MG63 (cell line): ENCODE results near the gene SMIM45.

Source experiments
- DNase-seq: peaks from one replicate; pipeline ENCODE4 v3.0.0-alpha.2; 2020
- H3K27me3 ChIP-seq: fragments of 250-450 bp; sonication (Bioruptor Pico); 2 replicates; pipeline ENCODE4 v1.5.1; 2020; ENCODE audit warnings: mild to moderate bottlenecking, moderate library complexity
- H3K36me3 ChIP-seq: fragments of 250-450 bp; sonication (Bioruptor Pico); 2 replicates; pipeline ENCODE4 v1.5.1; 2020; ENCODE audit warnings: mild to moderate bottlenecking, moderate library complexity
- H3K4me3 ChIP-seq: fragments of 250-450 bp; sonication (Bioruptor Pico); 2 replicates; pipeline ENCODE4 v1.5.1; 2020; ENCODE audit warnings: mild to moderate bottlenecking, moderate library complexity
- H3K9me3 ChIP-seq: fragments of 250-450 bp; sonication (Bioruptor Pico); 2 replicates; pipeline ENCODE4 v1.5.1; 2020; ENCODE audit warnings: mild to moderate bottlenecking, moderate library complexity

SMIM45 gene

DNA sequence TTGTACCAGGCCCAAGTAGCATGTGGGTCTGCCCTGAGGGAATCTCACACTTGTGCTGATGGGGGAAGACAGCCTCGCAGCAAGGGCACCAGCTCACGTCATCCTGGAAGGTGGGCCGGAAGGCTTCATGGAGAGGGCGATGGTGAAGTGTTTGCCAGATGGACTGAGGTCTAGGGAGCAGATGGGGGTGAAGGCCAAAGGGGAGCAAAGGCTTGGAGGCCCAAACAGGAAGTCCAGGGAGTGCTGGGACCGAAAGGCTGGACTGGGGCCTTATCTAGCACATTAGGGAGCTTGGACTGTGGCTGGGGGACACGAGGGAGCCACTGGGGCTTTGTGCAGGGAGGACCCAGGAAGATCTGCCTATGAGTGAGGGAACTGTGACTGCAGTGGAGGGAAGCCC is 24.1 kb upstream of the SMIM45 start:
- Histone ChIP-seq H3K27me3 (no peaks in the 10 kb centered on the region), H3K9me3 (no peaks in the 10 kb centered on the region), H3K36me3 (no peaks in the 10 kb centered on the region), H3K4me3 (no peak overlapping the region)
- no peak for DNase-seq

DNA sequence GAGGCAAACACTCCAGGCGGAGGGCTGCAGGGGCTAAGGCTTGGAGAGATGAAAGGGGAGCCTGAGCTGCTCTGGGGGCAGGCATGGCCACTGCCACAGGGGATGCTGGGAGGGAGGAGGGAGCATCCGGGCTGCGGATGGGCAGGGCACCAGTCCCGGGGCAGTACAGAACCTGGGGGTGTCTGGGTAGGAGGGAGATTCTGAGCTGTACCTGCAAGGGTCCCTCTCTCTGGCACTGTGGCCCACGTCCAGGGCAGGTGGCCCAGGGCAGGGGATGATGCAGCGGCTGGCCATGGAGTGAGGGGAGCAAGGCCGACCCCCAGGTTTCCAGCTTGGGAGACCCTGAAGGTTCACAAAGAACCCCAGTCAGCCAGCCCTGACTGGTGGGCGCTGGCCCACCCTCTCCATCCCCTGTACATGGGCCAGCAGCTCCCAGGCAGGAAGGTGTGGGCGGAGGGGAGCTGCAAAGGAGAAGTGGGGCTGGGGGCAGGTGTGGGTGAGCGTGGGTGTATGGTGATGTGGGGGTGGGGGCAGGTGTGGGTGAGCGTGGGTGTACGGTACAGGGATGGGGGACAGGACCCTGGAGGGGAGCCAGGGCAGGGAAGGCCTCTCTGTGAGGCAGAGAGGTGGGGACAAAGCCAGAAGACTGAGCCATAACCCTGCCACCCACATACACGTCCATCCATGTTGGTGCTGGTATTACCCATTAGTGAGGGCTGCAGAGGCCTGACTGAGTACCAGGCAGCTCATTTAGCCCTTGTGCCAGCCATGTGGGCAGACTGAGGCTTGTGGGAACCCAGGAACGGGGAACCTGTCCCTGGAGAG is 23.1 kb upstream of the SMIM45 start:
- Histone ChIP-seq H3K27me3 (no peaks in the 10 kb centered on the region), H3K4me3 (no peak overlapping the region), H3K9me3 (no peaks in the 10 kb centered on the region), H3K36me3 (no peaks in the 10 kb centered on the region)
- DNase-seq = no peak

DNA sequence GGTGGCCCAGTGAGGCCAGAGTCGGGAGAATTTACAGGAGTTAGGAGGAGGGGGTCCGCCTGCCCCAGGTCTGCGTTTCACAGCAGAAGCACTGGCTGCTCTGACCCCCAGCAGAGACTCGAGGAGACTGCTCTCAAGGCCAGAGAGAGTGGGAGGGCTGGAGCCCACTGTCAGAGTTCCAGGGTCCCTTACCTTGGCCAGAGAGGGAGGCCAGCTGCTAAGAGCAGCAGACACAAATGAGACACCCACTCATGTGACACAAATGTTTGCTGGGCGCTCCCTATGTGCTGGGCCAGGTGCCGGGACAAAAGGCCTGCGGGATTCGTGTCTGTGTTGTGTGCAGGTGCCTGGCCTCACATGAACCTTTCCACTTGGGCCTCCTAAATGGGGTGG is 22.5 kb upstream of the SMIM45 start:
- DNase-seq = no peak
- Histone ChIP-seq H3K4me3 (no peak overlapping the region), H3K36me3 (no peaks in the 10 kb centered on the region), H3K9me3 (no peaks in the 10 kb centered on the region), H3K27me3 (no peaks in the 10 kb centered on the region)

DNA sequence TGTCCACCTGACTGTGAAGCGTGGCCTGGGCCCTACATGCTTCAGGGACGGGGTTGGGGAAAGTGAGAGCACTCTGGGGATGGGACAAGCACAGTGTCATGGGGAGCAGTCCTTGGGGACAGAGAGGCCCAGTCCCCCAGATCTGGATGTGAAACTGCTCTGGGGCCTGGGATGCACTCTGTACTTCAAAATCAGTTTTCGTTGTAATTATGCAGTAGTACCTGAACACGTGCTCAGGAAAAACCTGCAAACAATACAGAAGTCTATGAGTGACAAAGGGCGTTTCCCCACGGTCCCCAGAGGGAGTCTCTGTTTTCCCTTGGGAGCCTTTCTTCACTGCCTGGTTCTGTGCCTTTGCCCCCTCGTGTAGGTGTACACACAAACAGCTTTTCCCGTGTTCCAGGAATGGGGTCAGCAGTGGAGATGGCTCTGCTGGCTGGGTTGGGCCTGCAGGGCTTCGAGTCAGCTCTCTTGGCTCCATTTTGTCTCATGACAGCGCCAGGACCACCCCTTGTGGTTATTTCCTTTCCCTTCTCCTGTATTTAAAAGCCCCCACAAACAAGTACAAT is 20.2 kb upstream of the SMIM45 start:
- peaks cover 6% of the 10 kb centered on the region; the same call in 1 of the 2 replicates for H3K36me3 ChIP-seq
- H3K4me3 ChIP-seq = no peak overlapping the region
- H3K27me3 ChIP-seq = no peaks in the 10 kb centered on the region
- DNase-seq = no peak
- no peaks in the 10 kb centered on the region for H3K9me3 ChIP-seq

DNA sequence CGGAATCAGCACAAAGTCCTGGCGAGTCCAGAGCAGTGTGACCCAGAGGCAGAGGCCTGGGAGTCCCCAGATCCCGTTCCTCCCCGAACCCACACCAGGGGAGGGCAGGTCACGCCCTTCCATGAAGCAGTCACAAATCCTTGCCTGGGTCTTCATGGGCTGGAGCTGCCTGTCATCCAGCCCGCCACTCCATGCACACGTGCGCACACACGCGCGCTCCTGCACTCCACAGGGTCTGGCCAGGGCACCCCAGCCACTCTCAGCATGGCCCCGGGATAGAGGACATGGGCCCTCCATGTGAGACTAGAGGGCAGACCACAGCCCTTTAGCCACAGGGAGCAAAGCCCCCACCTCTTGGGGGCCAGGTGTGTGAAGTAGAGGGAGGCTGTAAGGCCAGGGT is 19.6 kb upstream of the SMIM45 start:
- DNase-seq = no peak
- Histone ChIP-seq H3K27me3 (no peaks in the 10 kb centered on the region), H3K4me3 (no peak overlapping the region), H3K36me3 (peaks cover 10% of the 10 kb centered on the region), H3K9me3 (no peaks in the 10 kb centered on the region)

DNA sequence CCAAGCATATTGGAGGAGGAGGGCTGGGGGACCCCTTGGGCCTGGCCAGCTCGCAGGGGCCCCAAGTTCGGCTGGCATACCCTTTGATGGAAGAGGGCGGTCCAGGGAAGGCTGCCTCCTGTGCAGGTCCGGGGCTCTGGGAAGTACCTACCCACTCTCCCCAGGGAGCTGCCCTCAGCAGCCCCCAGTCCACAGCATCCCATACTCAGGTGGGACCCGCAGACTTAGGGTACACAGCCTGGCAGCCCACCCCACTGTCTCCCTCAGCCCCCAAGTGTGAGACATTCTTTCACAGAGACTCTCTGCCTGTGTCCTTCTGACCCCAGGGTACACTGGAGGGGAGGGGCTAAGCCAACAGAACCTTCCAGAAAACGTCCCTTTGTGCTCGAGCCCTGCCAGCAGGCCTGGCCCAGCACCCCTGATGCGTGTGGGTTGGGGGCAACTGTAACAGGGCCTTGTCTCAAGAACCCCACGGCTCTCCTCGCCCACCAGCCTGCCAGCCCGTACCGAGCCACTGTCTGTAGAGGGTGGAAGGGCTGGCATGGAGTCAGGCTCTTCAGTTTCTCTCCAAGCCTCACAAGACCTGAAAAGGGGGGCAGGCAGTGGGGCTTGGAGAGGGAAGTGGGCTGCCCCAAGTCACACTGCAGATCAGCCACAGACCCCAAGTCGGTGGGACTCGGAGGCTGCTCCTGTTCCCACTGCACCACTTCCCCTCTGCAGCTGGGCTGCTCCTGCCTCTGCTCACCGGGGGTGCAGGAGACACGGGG is 18.4 kb upstream of the SMIM45 start:
- DNase-seq = no peak
- no peak overlapping the region for H3K4me3 ChIP-seq
- H3K9me3 ChIP-seq = no peaks in the 10 kb centered on the region
- H3K36me3 ChIP-seq = peaks cover 15% of the 10 kb centered on the region
- H3K27me3 ChIP-seq = no peaks in the 10 kb centered on the region

DNA sequence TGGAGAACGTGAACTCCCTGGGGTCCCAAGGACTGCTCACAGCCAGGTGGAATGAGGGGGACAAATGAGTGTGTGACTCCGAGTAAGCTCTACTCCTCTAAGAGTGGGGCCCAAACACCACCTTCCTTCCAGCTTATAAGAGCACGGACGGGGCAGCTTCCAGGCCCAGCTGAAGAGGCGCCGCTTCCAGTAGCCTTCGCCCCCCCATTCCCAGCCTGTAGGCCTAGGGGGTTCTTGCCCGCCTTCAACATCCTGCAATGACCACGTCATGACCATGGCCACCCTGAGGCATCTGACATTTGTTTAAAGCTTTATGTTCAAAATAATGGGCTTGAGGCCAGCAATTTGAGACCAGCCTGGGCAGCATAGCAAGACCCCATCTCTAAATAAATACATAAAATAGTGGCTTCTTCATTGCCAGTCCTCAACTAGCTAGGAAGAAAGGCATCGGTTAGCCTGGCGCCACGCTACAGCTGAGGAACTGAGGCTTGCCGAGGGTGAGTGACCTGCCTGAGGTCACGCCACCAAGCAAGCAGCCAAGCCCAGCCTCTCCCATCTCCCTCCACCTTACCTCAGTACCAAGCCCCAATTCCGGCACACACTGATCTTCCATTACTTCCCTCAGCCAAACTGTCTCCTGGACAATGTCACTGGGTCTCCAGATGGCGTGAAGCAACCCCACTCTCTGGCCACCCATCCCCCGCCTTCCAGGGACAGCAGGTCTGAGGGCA is 17.5 kb upstream of the SMIM45 start:
- Histone ChIP-seq H3K27me3 (no peaks in the 10 kb centered on the region), H3K36me3 (peaks cover 23% of the 10 kb centered on the region), H3K9me3 (no peaks in the 10 kb centered on the region), H3K4me3 (no peak overlapping the region)
- no peak for DNase-seq

DNA sequence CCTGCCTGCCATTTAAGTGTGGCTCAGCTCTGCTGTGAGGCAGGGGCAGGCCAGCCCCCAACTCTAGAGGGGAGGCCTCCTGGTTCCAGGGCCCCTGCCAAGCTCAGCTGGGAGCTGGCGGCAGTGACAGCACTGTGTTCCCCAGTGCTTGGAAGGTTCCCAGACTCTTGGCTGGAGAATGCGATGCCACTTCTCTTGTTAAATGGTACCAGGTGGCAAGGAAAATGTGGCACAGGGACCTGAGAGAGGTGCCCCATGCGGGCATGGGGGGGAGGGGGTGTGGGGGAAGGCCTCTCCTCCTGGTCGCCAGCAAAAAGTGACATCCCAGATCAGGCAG is 17.0 kb upstream of the SMIM45 start:
- Histone ChIP-seq H3K9me3 (no peaks in the 10 kb centered on the region), H3K27me3 (no peaks in the 10 kb centered on the region), H3K36me3 (peaks cover 25% of the 10 kb centered on the region), H3K4me3 (no peak overlapping the region)
- no peak for DNase-seq

DNA sequence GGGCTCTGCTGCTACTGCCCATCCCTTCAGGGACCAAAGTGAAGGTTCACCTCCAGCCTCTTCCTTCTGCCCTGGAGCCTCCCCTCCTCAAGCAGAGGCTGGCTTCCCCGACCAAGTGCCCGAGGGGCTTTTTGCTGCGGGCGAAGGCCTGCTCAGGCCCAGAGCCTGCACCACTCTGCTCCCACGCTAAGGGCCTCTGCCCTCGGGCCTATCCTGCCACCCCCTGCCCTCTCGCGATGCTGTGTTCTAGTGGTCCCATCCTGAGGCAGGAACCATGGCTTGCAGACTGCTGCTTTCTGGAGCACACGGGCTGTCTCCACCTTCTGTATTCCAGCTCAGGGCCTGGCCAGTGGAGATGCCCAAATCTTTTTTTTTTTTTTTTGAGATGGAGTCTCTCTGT is 16.4 kb upstream of the SMIM45 start:
- Histone ChIP-seq H3K36me3 (peaks cover 30% of the 10 kb centered on the region), H3K27me3 (no peaks in the 10 kb centered on the region), H3K4me3 (no peak overlapping the region), H3K9me3 (no peaks in the 10 kb centered on the region)
- no peak for DNase-seq

DNA sequence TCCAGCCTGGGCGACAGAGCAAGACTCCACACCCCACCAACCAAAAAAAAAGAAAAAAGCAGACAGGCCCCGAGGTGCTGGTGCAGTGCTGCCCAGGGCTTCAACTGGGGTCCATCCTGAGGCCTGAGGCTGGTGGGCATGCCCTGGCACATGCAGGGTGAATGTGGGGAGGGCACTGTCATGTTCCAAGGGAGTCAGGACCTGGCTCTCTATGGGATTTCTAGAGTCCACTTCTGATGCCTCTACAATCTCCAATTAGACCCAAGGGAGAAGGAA is 15.1 kb upstream of the SMIM45 start:
- Histone ChIP-seq H3K27me3 (no peaks in the 10 kb centered on the region), H3K9me3 (no peaks in the 10 kb centered on the region), H3K36me3 (peaks cover 42% of the 10 kb centered on the region), H3K4me3 (no peak overlapping the region)
- no peak for DNase-seq

DNA sequence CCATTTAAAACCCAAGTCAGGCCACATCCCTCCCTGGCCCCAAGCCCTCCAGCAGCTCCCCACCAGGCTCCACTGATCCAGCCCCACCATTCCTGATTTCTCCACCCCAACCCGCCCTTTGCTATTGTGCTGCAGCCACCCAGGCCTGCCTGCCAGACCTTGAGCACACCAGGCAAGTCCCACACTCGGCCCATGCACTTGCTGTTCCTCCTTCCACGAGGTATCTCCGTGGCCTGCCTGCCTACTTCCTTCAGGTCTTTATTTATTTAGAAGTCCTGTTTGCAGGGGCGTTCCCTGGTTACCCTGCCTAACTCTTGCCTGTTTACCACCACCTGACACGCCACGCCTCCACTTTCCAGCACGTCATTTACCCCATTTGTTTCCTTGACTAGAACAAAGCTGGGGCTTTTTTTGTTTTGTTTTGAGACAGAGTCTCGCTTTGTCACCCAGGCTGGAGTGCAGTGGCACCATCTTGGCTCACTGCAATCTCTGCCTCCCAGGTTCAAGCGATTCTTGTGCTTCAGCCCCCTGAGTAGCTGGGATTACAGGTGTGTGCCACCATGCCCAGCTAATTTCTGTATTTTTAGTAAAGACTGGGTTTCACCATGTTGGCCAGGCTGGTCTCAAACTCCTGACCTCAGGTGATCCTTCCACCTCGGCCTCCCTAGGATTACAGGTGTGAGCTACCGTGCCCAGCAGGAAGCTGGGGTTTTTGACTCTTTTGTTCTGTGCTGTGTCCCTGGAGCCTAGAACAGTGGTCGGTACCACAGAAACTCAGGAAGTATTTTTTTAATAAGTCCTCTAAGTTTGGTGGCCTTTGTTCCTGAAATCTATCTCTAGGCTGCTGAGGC is 11.7 kb upstream of the SMIM45 start:
- H3K4me3 ChIP-seq = no peak overlapping the region
- no peaks in the 10 kb centered on the region for H3K9me3 ChIP-seq

DNA sequence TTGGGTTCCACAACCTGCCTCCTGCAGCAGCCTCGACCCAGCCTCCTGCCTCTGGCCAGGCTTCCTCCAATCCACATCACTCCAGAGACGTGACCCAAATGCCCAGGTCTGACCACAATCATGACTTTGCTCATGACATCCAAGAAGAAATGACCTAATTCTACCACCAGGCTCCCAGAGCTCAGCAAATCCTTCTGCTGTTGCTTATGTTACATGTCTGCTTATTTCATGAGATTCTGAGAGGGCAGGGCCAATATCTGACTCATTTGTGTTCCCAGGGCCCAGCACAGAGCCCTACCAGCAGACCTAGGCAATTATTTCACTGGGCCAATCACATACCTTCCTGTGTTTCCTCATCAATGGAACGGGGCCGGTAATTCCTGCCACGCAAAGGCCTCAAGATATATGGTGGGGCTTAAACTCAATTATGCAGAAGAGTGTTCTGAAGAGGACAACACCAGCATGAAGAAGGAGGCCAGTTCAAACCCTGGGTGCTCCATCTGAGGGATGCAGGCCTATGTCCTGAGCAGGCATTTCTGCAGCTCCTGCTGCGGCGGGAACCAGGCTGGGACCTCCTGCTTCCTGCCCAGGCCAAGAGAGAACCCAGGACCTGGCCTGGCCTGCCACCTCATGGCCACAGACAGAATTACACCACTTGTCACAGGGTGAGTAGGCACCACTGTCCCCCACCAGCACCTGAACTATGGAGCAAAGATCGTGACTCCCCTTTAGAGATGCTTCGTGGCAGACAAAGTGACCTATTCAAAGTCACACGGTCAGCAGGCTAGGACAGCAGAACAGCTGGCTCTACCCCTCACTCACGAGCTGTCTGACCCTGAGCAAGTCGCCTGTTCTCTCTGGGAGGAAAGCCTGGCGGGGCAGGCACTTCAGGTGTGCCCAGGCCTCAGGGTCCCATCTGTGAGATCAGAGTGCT is 10.9 kb upstream of the SMIM45 start:
- Histone ChIP-seq H3K36me3 (peaks cover 75% of the 10 kb centered on the region), H3K9me3 (no peaks in the 10 kb centered on the region), H3K27me3 (no peaks in the 10 kb centered on the region), H3K4me3 (no peak overlapping the region)
- DNase-seq = peak; percentile 70

More for the DNA sequence above, 11.7 kb upstream of the SMIM45 start:
- DNase-seq = no peak
- H3K27me3 ChIP-seq = no peaks in the 10 kb centered on the region
- H3K36me3 ChIP-seq = peaks cover 70% of the 10 kb centered on the region

DNA sequence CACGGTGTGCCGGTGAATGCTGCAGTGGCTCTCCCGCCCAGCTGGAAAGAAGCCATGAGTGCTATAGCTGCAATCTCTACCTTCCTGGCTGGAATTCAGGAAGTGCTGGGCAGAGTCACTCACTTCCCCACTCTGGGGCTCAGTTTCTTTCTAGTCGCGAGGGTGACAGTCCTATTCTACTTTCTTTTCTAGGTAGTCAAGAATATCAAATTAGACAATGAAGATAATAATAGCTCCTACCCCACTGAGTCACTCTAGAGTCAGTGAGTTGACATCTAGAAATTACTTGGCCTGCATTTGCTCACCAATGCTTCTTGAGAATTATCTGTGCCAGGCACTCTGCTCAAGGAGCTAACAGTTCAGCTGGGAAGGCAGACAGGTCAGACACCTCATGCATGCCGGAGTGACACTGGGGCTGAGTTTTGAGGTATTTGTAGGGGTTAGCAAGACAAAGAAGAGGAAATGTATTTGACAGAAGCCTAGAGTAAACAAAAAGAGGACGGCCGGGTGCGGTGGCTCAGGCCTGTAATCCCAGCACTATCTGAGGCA is 8.2 kb upstream of the SMIM45 start:
- Histone ChIP-seq H3K4me3 (no peak overlapping the region), H3K36me3 (peaks cover 61% of the 10 kb centered on the region), H3K9me3 (no peaks in the 10 kb centered on the region), H3K27me3 (no peaks in the 10 kb centered on the region)
- DNase-seq = no peak

DNA sequence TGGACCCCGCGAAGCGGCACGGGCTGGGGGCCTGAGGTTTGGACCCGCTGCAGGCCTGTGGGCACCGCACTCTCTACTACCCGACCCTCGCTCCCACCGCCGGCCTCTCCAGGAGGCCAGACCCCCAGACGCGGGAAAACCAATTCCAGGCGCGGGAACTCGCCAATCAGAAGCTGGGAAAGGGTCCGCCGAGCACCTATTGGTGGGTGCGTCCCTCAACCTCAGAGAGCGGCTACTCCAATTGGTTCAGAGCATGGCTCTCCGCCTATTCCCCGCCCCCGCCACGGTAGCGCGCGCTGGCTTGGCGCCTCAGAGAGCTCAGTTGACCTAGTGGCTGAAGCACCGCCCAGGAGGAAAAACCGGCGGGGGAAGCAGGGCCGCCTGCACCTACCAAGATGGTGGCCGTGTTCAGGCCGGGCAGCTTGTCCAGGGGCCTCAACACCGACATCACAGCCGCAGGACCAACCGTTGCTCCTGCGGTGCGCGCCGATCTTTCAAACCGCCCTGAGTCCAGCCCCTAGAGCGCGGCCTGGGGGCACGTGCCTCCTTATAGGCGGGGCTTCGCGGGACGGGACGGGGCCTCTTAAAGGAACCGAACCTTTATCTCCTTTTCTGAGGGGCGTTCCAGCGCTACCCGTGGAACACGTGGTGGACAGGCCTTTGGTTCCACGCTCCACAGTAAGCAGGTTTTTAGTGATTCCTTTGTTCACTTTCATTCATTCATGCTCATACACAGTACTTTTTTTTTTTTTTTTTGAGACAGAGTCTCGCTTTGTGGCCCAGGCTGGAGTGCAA is 5.1 kb upstream of the SMIM45 start, which contains the start of gene CENPM:
Gene CENPM (minus strand): TSS at position 524 of the 795 bp plus-strand sequence. CDS start 76 bp downstream, at position 448.
- peaks cover 36% of the 10 kb centered on the region for H3K36me3 ChIP-seq
- peak within 1 kb of the TSS; percentile 64 for H3K4me3 ChIP-seq
- peak; percentile 96 for DNase-seq
- no peaks in the 10 kb centered on the region for H3K27me3 ChIP-seq
- H3K9me3 ChIP-seq = no peaks in the 10 kb centered on the region
